ENCODE data around the gene STK38.
A peak's percentile ranks its signal among the peaks of the same experiment; 100 is the strongest.
"Not testable (repeated sequence)": the region's sequence is repeated elsewhere in the genome, so short reads cannot be mapped to it uniquely, and the experiment has no call there.

The STK38 gene

GRCh38 chr6:36484736-36485135 lies 62.5 kb downstream of the STK38 start:
- no peak for TF ChIP-seq POU6F1 (CRISPR knock-in tag; IDR thresholded peaks at IDR 0.05; ENCODE audit: borderline replicate concordance, low read depth)
- no peak for TF ChIP-seq BACH2 (CRISPR knock-in tag; IDR thresholded peaks at IDR 0.05; ENCODE audit: borderline replicate concordance)
- TF ChIP-seq TCF4 (CRISPR knock-in tag; IDR thresholded peaks at IDR 0.05; ENCODE audit: borderline replicate concordance), result no peak
- TF ChIP-seq ZNF70 (CRISPR knock-in tag; IDR thresholded peaks at IDR 0.05), result no peak
- no peak for TF ChIP-seq ISL1 (CRISPR knock-in tag; IDR thresholded peaks at IDR 0.05)
- no peak for TF ChIP-seq ZC3H10 (CRISPR knock-in tag; IDR thresholded peaks at IDR 0.05)
- TF ChIP-seq ZFP30 (CRISPR knock-in tag; IDR thresholded peaks at IDR 0.05), result no peak
- TF ChIP-seq ESRRG (CRISPR knock-in tag; IDR thresholded peaks at IDR 0.05), result no peak
- no peak for TF ChIP-seq ZFP3 (CRISPR knock-in tag; IDR thresholded peaks at IDR 0.05)
- TF ChIP-seq ARNTL (CRISPR knock-in tag; IDR thresholded peaks at IDR 0.05; ENCODE audit: borderline replicate concordance, low read depth), result no peak
- TF ChIP-seq PATZ1 (CRISPR knock-in tag; IDR thresholded peaks at IDR 0.05; ENCODE audit: borderline replicate concordance), result no peak
- TF ChIP-seq TOX (CRISPR knock-in tag; IDR thresholded peaks at IDR 0.05; ENCODE audit: borderline replicate concordance), result no peak
- no peak for TF ChIP-seq OSR1 (CRISPR knock-in tag; IDR thresholded peaks at IDR 0.05)
- no peak for TF ChIP-seq CSRNP3 (CRISPR knock-in tag; IDR thresholded peaks at IDR 0.05)
- no peak for TF ChIP-seq ZNF8 (CRISPR knock-in tag; IDR thresholded peaks at IDR 0.05)
- no peak for TF ChIP-seq RARB (CRISPR knock-in tag; IDR thresholded peaks at IDR 0.05)
- no peak for TF ChIP-seq GLIS3 (CRISPR knock-in tag; IDR thresholded peaks at IDR 0.05)
- no peak for TF ChIP-seq CREB5 (CRISPR knock-in tag; IDR thresholded peaks at IDR 0.05; ENCODE audit: low read depth)
- no peak for TF ChIP-seq TSHZ2 (CRISPR knock-in tag; IDR thresholded peaks at IDR 0.05)
- TF ChIP-seq SNAI2 (CRISPR knock-in tag; IDR thresholded peaks at IDR 0.05), result no peak
- no peak for ATAC-seq

- ATAC-seq, result not testable (repeated sequence)
These were observed 64.0 kb downstream of the STK38 start for GRCh38 chr6:36483326-36483725.

GRCh38 chr6:36479256-36479655 lies 68.0 kb downstream of the STK38 start:
- TF ChIP-seq GLIS3 (CRISPR knock-in tag; IDR thresholded peaks at IDR 0.05), result no peak
- 0 out of 2 replicates have a peak, but pooled peaks have one; percentile 40 for TF ChIP-seq ISL1 (CRISPR knock-in tag; IDR thresholded peaks at IDR 0.05)
- ATAC-seq, result no peak

GRCh38 chr6:36478051-36478526 lies 69.2 kb downstream of the STK38 start:
- TF ChIP-seq BACH2 (CRISPR knock-in tag; IDR thresholded peaks at IDR 0.05; ENCODE audit: borderline replicate concordance), result no peak
- no peak for TF ChIP-seq GLIS3 (CRISPR knock-in tag; IDR thresholded peaks at IDR 0.05)
- TF ChIP-seq ISL1 (CRISPR knock-in tag; IDR thresholded peaks at IDR 0.05), result no peak
- no peak for TF ChIP-seq CREB5 (CRISPR knock-in tag; IDR thresholded peaks at IDR 0.05; ENCODE audit: low read depth)
- no peak for TF ChIP-seq ZNF8 (CRISPR knock-in tag; IDR thresholded peaks at IDR 0.05)
- no peak for TF ChIP-seq OSR1 (CRISPR knock-in tag; IDR thresholded peaks at IDR 0.05)
- no peak for TF ChIP-seq PATZ1 (CRISPR knock-in tag; IDR thresholded peaks at IDR 0.05; ENCODE audit: borderline replicate concordance)
- TF ChIP-seq SNAI2 (CRISPR knock-in tag; IDR thresholded peaks at IDR 0.05), result no peak
- TF ChIP-seq ARNTL (CRISPR knock-in tag; IDR thresholded peaks at IDR 0.05; ENCODE audit: borderline replicate concordance, low read depth), result no peak
- no peak for TF ChIP-seq ZFP30 (CRISPR knock-in tag; IDR thresholded peaks at IDR 0.05)
- no peak for TF ChIP-seq ZC3H10 (CRISPR knock-in tag; IDR thresholded peaks at IDR 0.05)
- TF ChIP-seq POU6F1 (CRISPR knock-in tag; IDR thresholded peaks at IDR 0.05; ENCODE audit: borderline replicate concordance, low read depth), result no peak
- TF ChIP-seq ZNF565 (CRISPR knock-in tag; conservative IDR thresholded peaks at IDR 0.05; ENCODE audit: low read depth), result no peak
- TF ChIP-seq TOX (CRISPR knock-in tag; IDR thresholded peaks at IDR 0.05; ENCODE audit: borderline replicate concordance), result no peak
- no peak for ATAC-seq
